Astrocyte of the cerebellum (primary cell): ENCODE measurements around the gene ASMTL.
A peak's percentile ranks its signal among the peaks of the same experiment; 100 is the strongest.

Source experiments
- DNase-seq: peaks from one replicate; pipeline ENCODE4 v3.0.0-alpha.2; 2011; ENCODE audit warnings: low read depth
- H3K4me3 ChIP-seq: 2 replicates; pipeline ENCODE4 v1.5.1; 2011; ENCODE audit warnings: mild to moderate bottlenecking, low read depth, low read length, moderate library complexity
- in situ Hi-C: cut with HindIII; loops from 2 replicates; pipeline ENCODE4 v1.10.0; 2017; ENCODE audit warnings: low sequenced_read_pairs
- TF ChIP-seq, protein P1 (sequence below): IDR thresholded peaks from 2 replicates; pipeline ENCODE4 v1.5.1; 2012; ENCODE audit warnings: low read length, low read depth, moderate library complexity, mild to moderate bottlenecking; ENCODE audit errors: missing control alignments

The ASMTL gene

DNA sequence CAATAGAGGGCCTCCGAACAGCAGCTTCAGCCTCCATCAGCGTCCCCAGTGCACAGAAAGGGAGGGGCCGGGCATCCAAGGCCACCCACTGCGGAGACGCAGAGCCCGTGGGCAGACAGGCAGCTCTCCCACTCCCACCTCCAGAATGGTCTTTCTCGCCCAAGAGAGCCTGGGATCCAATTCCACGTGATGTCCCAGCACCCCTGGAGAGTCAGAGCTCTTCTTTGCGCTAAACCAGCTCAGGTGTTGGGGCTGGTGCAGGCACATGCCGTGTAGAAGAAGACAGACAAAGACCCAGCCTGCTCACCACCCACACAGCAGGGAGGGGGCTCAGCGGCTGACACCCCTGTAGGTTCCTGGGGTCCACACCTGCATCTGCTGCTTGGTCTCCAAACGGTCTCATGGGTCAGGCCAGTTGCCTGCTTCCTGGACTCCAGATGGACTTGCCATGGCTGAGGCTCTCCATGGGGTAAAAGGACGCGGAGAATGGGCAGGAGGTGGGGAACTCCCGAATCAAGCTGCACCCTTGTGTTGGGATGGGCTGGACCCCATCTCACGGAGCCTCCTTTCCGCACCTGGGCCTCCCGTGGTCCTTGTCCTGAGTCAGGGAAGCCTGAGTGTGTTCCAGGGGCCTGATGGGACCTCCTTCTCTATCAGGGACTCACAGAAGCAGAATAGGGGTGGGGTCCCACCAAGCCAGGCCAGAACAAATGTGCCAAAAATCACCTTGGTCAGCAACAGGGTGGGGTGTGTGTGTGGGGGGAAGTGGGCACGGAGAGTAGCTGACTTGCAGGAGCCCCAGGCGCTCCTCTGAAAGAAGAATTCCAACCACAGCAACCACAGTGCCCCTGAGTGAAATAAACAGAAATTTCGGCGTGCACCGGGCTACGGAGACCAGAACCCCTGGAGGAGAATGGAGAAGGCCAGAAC is 11.6 kb upstream of the ASMTL start:
- in situ Hi-C loops = no loop called here

DNA sequence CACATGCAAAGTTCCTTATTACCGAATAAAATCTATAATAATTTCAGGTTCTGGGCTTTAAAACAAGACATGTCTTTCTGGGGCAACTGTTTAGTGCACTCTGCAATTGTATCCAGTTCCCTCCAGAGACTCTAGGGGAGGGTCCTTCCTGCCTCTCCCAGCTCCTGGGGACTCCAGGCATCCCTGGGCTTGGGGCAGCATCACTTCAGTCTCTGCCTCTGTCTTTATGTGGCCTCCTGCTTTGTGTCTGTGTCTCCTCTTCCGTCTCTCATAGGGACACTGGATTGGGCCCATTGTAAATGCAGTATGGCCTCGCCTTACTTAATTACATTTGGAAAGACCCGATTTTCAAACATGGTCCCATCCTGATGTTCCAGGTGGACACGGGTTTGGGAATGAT is 10.9 kb upstream of the ASMTL start:
- TF ChIP-seq, protein P1, sequence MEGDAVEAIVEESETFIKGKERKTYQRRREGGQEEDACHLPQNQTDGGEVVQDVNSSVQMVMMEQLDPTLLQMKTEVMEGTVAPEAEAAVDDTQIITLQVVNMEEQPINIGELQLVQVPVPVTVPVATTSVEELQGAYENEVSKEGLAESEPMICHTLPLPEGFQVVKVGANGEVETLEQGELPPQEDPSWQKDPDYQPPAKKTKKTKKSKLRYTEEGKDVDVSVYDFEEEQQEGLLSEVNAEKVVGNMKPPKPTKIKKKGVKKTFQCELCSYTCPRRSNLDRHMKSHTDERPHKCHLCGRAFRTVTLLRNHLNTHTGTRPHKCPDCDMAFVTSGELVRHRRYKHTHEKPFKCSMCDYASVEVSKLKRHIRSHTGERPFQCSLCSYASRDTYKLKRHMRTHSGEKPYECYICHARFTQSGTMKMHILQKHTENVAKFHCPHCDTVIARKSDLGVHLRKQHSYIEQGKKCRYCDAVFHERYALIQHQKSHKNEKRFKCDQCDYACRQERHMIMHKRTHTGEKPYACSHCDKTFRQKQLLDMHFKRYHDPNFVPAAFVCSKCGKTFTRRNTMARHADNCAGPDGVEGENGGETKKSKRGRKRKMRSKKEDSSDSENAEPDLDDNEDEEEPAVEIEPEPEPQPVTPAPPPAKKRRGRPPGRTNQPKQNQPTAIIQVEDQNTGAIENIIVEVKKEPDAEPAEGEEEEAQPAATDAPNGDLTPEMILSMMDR = no peak
- no peak for DNase-seq
- in situ Hi-C loops = no loop called here
- no peak overlapping the region for H3K4me3 ChIP-seq

More for the DNA sequence above, 11.6 kb upstream of the ASMTL start:
- no peak overlapping the region for H3K4me3 ChIP-seq
- TF ChIP-seq, protein P1 = no peak
- DNase-seq = no peak

DNA sequence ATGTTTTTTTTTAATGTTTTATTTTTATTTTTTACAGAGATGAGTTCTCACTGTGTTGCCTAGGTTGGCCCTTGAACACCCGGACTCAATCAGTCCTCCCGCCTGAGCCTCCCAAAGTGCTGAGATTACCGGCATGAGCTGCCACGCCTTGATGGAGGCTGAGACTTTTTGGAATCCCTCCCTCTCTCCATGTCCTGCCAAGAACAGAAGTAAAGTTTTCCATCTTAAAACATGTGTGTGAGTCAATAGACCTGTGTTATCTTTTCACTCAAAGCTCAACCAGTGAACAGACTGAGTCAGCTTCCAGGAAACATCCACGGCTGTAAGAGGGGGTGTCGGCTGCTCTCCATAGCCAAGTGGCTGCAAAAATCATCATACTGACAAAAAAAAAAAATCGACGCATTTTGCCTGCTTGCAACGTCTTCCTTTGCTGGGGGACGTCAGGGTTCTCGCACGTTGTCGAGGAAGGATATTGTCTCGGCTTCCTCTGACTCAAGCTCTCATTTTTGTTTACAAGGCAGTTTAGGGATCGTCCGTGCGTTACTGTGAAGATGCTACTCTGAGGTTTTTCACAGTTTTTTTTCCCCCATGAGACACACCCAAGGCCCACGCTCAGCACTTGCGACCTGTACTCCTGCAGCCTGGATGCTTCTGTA is 10.0 kb upstream of the ASMTL start:
- DNase-seq = no peak
- in situ Hi-C loops = no loop called here

DNA sequence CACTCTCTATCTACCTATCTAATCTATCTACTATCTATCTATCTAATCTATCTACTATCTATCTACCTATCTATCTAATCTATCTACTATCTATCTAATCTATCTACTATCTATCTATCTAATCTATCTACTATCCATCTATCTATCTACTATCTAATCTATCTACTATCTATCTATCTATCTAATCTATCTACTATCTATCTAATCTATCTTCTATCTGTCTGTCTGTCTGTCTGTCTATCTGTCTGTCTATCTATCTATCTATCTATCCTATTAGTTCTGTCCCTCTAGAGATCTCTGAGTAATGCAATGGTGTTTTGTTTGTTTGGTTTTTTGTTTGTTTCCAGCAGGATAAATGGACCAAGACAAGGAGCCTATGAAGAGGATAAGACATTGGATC is 9.4 kb upstream of the ASMTL start:
- TF ChIP-seq, protein P1 = no peak
- in situ Hi-C loops = no loop called here
- no peak overlapping the region for H3K4me3 ChIP-seq
- no peak for DNase-seq

More for the DNA sequence above, 10.0 kb upstream of the ASMTL start:
- TF ChIP-seq, protein P1 = no peak
- H3K4me3 ChIP-seq = no peak overlapping the region

DNA sequence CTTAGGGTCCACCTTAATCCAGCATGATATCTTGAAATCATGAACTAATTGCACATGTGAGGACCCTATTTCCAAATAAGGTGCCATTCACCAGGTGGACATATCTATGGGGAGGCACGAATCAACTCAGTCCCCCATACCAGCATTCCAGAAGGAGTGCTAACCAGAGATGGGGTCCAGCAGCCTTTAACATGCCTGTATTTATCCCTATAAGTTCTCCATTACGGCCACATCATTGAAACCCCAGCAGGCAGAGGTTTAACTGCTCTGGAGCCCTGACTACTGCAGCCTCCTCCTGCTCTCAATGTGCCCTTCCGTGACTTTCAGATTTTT is 3.2 kb upstream of the ASMTL start:
- H3K4me3 ChIP-seq = no peak overlapping the region
- in situ Hi-C loops = no loop called here
- no peak for DNase-seq
- TF ChIP-seq, protein P1 = no peak

DNA sequence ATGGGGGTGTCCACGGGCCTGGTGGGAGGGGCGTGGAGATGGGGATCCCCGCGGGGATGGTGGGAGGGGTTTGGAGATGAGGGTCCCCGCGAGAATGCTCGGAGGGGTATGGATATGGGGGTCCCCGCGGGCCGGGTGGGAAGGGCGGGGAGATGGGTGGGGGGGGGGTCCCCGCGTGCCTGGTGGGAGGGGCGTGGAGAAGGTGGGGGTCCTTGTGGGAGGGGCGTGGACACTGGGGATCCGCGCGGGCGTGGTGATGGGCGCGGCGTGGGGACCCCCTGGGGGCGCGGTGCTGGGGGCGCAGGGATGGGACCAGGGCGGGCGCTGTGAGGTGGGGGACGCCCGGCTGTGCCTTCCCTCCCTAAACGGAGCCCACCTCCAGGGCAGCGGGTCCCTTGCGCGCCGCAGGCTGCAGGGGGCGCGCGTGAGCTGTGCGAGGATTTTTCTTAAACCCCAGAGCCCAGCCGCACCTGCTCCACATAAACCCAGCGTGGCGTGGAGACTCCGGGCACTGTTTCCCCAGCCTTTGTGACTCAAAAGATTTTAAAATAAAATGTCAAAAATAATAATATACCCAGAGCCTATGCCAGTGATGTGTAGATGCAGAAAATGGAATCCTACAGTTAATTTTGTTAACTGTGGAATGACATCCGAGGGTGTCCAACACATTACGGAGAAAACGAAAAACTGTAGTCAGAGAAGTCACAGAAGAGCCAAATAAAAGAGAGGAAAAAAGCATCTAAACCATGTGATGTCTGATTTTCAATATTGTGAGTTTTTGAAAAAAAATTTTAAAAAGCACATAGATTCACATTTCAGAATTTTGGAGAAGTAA is 1.5 kb upstream of the ASMTL start:
- TF ChIP-seq, protein P1 = peak; percentile 94
- in situ Hi-C loops = no loop called here
- H3K4me3 ChIP-seq = peak overlapping the region; percentile 54
- DNase-seq = peak; percentile 52
